H7 (cell line): ENCODE results near the gene OTOA. TPM values are rescaled to one million over a fixed set of nuclear protein-coding genes. Genes with fewer than 3 reads are reported as not detected.
"Not testable (repeated sequence)": the region's sequence is repeated elsewhere in the genome, so short reads cannot be mapped to it uniquely, and the experiment has no call there.

Source experiments
- DNase-seq: peaks from one replicate; pipeline ENCODE4 v3.0.0; 2012
- H3K27me3 ChIP-seq: 2 replicates; pipeline ENCODE4 v1.6.0; 2011; ENCODE audit warnings: mild to moderate bottlenecking, low read length; ENCODE audit not compliant: control insufficient read depth, insufficient read depth
- H3K36me3 ChIP-seq: replicated peaks from 2 replicates; pipeline ENCODE4 v1.5.1; 2011; ENCODE audit warnings: low read length; ENCODE audit not compliant: control insufficient read depth, insufficient read depth
- H3K4me3 ChIP-seq: 2 replicates; pipeline ENCODE4 v1.5.1; 2011; ENCODE audit warnings: low read depth, mild to moderate bottlenecking, control low read depth, low read length, moderate library complexity; ENCODE audit not compliant: insufficient read depth
- total RNA-seq: library from RNA; depleted of rRNA; stranded (reverse); fragments of >200 nt; shearing (Covaris generic); gene quantifications from 2 replicates; pipeline ENCODE4 v1.2.3, GENCODE V29; 2014

OTOA gene
- total RNA-seq, 1 experiment from 2014 or later, result not detected

DNA sequence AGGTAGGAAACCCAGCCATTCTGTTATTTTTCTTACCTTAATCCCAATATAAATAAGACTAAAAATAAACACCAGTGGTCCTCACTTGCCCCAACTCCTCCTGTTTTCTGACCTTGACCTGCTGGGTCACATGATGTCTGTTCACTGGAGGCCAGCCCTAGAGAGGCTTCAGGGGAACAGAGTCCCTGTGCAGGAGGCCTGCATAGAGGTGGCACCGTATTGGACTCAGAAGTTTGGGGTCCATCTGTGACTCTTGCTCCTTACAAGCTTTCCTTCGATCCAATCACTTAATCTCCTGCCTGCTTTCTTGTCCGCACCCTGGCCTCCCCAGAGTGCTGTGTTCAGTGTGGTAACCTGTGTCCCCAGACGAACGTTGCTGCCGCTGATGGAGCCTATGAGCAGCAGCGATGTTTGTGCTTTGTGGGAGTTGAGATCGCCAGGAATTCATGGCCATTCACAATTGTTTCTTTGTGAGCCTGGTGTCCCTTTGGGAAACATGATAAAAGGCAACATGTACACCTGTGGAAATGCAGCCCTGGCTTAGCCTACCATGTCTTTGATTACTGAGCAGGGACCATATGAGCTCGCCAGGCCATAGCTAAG, 16.1 kb upstream of the OTOA start:
- Histone ChIP-seq H3K36me3 (no peaks in the 10 kb centered on the region), H3K27me3 (no peaks in the 10 kb centered on the region), H3K4me3 (no peak overlapping the region)
- DNase-seq, result no peak

- DNase-seq, H3K4me3 ChIP-seq, H3K36me3 ChIP-seq, H3K27me3 ChIP-seq: not testable (repeated sequence)
These were observed 13.9 kb upstream of the OTOA start for GRCh38 chr16:21649826-21650406.

DNA sequence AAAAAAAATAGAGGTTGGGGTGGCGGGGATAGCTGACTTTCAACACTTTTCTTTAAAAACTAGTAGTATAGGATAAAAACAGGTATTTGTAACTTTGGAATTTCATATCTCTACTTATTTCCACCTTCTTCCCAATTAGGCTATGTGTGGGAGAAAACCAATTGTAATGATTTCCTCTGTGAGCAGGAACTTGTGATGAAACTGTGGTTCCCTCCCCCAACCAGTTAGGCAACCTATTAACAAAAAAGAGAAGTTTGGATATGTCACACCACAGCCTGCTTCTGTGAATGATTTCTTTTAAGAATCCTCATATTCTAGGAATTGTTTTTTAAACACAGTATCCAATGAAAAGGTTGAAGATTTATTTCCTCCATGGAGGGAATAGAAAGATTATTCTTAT, 13.2 kb upstream of the OTOA start:
- Histone ChIP-seq H3K27me3 (no peaks in the 10 kb centered on the region), H3K36me3 (no peaks in the 10 kb centered on the region)
- no peak for DNase-seq

DNA sequence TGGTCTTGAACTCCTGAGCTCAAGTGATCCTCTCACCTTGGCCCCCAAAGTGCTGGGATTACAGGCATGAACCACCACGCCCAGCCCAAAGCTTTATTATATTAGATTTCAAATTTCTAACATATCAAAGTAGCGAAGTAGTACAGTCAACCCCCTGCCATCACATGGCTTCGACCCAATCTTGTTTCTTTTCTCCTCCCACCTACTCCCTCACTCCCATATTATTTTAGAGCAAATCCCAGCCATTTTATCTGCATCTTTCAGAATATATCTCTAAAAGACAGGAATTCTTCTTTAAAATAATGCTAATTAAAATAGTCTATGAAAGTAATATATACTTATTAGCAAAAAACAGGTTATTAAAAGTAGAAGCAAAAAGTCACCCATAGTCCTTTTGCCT, 12.3 kb upstream of the OTOA start:
- no peaks in the 10 kb centered on the region for H3K36me3 ChIP-seq
- no peaks in the 10 kb centered on the region for H3K27me3 ChIP-seq
- DNase-seq, result no peak
- no peak overlapping the region for H3K4me3 ChIP-seq

More for the DNA sequence above, 13.2 kb upstream of the OTOA start:
- H3K4me3 ChIP-seq, result no peak overlapping the region

GRCh38 chr16:21652453-21652852, 11.3 kb upstream of the OTOA start, which contains the start of gene IGSF6:
IGSF6 (minus strand) TSS chr16:21652608; CDS start chr16:21652598, 10 bp downstream.
- no peak within 1 kb of the TSS for H3K4me3 ChIP-seq
- no peaks in the 10 kb centered on the region for H3K27me3 ChIP-seq
- no peaks in the 10 kb centered on the region for H3K36me3 ChIP-seq
- no peak for DNase-seq

DNA sequence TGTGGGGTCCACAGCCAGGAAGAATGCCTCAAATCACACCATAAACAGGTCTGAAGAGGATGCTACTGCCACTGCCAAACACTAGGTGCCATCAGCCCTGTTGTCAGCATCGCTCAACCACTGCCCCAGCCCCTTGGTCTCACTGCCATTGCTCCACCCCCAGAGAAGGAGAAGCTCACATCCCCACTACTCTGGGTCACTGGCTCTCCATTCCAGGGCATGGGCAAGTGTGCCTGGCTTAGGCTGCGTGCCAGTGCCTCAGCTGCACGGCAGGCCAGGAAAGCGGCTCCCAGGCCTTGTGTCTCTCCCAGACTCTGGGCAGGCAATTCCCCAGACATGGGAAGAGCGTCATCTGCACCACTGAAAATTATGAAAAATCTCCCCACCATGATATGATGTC, 10.2 kb upstream of the OTOA start:
- H3K36me3 ChIP-seq, result no peaks in the 10 kb centered on the region
- no peaks in the 10 kb centered on the region for H3K27me3 ChIP-seq
- H3K4me3 ChIP-seq, result no peak overlapping the region
- DNase-seq, result peak; percentile 50

DNA sequence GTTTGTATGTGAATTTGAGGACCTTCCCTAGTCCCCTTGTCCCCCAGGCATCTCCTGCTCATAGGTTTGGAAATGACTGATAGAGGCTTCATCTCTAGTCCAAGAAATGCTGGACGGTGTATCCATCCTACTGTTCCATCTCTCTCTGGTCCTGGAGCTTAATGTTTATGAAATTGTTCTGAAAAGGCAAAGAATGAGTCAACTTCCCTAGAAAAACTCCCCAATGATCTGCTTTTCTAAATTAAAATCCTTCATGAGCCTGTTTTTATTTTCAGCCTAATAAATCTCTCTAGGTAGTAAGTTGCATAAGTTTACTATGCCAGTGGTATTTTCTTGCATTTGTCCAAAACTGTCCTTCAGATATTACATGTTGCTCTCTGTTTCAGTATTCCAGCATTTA, 9.3 kb upstream of the OTOA start:
- no peaks in the 10 kb centered on the region for H3K36me3 ChIP-seq
- H3K27me3 ChIP-seq, result no peaks in the 10 kb centered on the region
- no peak for DNase-seq
- no peak overlapping the region for H3K4me3 ChIP-seq

DNA sequence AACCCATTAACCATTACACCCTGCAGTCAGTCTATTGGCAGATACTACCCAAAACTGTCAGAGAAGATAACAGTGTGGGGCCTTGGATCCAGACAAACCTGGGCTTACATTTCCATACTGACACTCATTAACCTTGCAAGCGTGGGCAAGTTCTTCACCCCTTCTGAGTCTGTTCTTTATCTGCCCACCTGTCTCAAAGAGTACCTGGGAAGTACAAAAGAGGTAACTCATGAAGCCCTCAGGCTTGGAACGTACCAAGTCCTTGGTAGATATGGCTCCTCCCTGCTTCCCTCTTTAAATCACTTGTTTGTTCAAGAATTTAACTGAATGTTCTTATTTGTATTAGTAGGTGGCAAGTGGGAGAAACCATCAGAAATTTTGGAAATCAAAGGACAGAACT, 8.9 kb upstream of the OTOA start:
- Histone ChIP-seq H3K36me3 (no peaks in the 10 kb centered on the region), H3K27me3 (no peaks in the 10 kb centered on the region), H3K4me3 (no peak overlapping the region)
- no peak for DNase-seq

DNA sequence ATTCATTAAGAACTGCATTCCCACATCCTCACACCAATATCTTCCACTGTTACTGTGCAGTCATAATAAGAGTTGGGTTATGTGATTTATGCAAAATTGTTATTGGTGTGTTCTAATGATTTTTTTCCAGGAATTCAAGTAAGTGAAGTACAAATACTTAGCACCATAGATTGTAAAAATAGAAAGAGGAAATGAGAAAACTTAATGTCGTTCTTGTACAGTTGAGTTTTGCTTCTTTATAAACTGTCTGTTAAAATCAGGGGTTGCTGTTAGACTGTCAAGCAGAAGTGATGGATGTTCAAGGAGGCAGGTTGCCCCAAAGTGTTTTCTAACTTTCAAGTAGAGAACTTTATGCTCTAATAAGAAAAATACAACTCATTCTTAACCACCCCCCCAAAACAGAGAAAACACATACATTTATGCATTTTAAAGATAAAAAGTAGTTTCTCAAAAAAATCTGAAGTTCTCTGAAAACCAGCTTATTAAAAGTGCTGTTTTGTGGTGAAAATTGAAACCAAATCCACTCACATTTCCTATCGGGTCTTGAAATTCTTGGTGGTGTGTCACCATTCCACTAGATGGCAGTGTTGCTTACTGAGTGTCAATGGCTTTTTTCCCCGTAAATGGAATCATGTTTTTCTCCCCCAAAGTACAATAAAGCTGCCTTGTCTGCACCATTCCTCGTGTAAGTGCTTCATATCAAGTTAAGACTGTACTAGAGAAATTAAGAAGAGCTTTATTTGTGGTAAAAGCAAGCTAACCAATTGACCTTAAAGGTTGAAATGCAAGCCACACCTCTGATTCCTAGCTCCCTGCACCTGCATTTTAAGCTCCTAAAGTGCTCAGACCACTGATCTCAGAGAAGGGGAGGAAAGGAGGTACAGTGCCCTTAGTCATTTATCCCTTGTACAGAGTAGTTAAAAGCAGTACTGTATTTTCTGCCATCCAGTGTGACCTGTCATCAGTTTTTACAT, 6.7 kb upstream of the OTOA start:
- no peak overlapping the region for H3K4me3 ChIP-seq
- H3K36me3 ChIP-seq, result no peaks in the 10 kb centered on the region
- DNase-seq, result peak; percentile 74
- H3K27me3 ChIP-seq, result no peaks in the 10 kb centered on the region

DNA sequence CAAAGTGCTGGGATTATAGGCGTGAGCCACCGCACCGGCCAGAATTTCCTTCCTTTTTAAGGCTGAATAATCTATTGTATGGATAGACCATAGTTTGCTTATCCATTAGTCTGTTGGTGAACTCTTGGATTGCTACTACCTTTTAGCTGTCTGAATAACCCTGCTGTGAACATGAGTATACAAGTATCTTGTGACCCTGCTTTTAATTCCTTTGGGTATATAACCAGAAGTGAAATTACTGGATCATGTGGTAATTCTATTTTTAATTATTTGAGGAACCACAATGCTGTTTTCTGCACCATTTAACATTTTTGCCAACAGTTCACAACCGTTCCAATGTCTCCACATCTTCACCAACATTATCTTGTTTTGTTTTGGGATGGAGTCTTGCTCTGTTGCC, 4.6 kb upstream of the OTOA start:
- DNase-seq, result no peak
- H3K36me3 ChIP-seq, result no peaks in the 10 kb centered on the region
- no peaks in the 10 kb centered on the region for H3K27me3 ChIP-seq
- no peak overlapping the region for H3K4me3 ChIP-seq

- Histone ChIP-seq H3K27me3 (no peaks in the 10 kb centered on the region), H3K36me3 (no peaks in the 10 kb centered on the region), H3K4me3 (no peak overlapping the region)
- DNase-seq, result no peak
These were observed 1.2 kb downstream of the OTOA start for GRCh38 chr16:21664801-21665492.

DNA sequence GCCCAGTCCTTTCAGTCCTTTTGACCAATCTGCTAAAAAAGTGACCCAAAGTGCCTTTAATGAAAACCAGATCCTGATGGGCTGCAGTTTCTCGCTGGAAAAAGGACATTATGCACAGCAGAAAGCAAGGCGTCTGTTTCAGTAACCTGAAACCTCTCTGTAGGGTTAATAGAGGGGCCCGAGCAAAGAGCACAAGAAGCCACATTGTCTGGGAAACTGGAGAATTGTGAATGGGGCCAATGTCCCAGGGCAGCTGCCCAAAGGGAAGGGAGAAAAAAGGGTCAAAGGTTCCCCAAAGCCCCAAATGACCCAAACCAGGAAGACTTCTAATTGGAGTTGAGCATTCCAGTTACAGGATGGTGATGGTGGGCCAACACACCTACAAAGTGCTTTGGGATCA, 3.0 kb downstream of the OTOA start:
- DNase-seq, result peak; percentile 32
- no peaks in the 10 kb centered on the region for H3K36me3 ChIP-seq
- no peaks in the 10 kb centered on the region for H3K27me3 ChIP-seq
- H3K4me3 ChIP-seq, result no peak overlapping the region

DNA sequence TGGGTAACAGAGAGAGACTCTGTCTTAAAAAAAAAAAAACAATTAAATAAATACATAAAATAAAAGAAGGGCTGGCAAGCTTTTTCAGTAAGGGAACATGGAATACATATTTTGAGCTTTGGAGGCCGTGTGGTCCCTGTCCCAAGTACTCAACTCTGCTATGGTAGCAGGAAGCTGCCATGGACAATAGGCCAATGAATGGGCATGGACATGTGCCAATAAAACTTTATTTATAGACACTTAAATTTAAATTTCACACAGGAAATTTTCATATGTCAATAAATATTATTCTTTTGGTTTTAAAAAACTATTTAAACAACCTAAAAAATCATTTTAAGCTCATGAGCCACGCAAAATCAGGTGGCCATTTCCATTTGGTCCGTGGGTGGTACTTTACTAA, 3.8 kb downstream of the OTOA start:
- no peaks in the 10 kb centered on the region for H3K36me3 ChIP-seq
- no peaks in the 10 kb centered on the region for H3K27me3 ChIP-seq
- H3K4me3 ChIP-seq, result no peak overlapping the region

DNA sequence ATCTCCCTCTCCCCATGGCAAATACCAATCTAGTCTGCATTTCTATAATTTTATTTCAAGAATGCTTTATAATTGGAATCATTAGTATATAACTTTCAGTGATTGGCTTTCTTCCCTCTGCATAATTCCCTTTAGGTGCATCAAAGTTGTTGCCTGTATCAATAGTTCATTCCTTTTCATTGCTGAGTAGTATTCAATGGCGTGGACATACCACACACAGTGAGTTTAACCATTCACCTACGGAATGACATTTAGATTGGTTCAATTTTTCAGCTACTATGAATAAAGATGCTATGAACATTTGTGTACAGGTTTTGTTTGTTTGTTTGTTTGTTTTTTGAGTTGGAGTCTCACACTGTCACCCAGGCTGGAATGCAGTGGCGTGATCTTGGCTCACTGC, 9.7 kb downstream of the OTOA start:
- H3K36me3 ChIP-seq, result no peaks in the 10 kb centered on the region
- no peak overlapping the region for H3K4me3 ChIP-seq
- DNase-seq, result no peak
- H3K27me3 ChIP-seq, result no peaks in the 10 kb centered on the region

More for the DNA sequence above, 3.8 kb downstream of the OTOA start:
- DNase-seq, result no peak
